ENCODE data around the gene EPHA8.

GRCh38 chr1:22516906-22517571 lies 46.2 kb upstream of the EPHA8 start:
- no peak for TF ChIP-seq PKNOX1 (IDR thresholded peaks at IDR 0.05)
- no peak for TF ChIP-seq FOXM1 (IDR thresholded peaks at IDR 0.05; ENCODE audit: borderline replicate concordance)
- no peak for TF ChIP-seq BHLHE40 (IDR thresholded peaks at IDR 0.05; ENCODE audit: borderline replicate concordance)
- TF ChIP-seq FOXK2 (IDR thresholded peaks at IDR 0.05) = no peak
- no peak for TF ChIP-seq HDGF (IDR thresholded peaks at IDR 0.05; ENCODE audit: borderline replicate concordance)
